Skeletal muscle tissue (tissue), 4 donors: ENCODE data around the gene DENND11. TPM values are rescaled to one million over a fixed set of nuclear protein-coding genes. Genes with fewer than 3 reads are reported as not detected.

Experiments used
- H3K27ac ChIP-seq: one replicate; pipeline ENCODE4 v1.7.0; 2013; ENCODE audit warnings: mild to moderate bottlenecking, low read depth, low read length, inconsistent platforms
- H3K27me3 ChIP-seq, 3 donors: one replicate each; pipeline ENCODE4 v1.7.0; 2013; ENCODE audit warnings: low read length in 3 of 3; ENCODE audit not compliant: control insufficient read depth in 3 of 3, insufficient read depth in 3 of 3
- H3K36me3 ChIP-seq, 3 donors: one replicate each; pipeline ENCODE4 v1.7.0; 2013; ENCODE audit warnings: low read length in 3 of 3; ENCODE audit not compliant: control insufficient read depth in 3 of 3, insufficient read depth in 3 of 3
- H3K4me1 ChIP-seq, 3 donors: one replicate each; pipeline ENCODE4 v1.7.0; 2013; ENCODE audit warnings: low read length in 3 of 3, mild to moderate bottlenecking in 3 of 3; ENCODE audit not compliant: control insufficient read depth in 3 of 3, insufficient read depth in 3 of 3
- H3K4me3 ChIP-seq, 3 donors: one replicate each; pipeline ENCODE4 v1.7.0; 2013; ENCODE audit warnings: low read length in 3 of 3
- H3K9ac ChIP-seq, 3 donors: one replicate each; pipeline ENCODE4 v1.7.0; 2013; ENCODE audit warnings: low read length in 3 of 3, mild to moderate bottlenecking in 3 of 3, moderate library complexity in 2 of 3, low read depth in 1 of 3
- H3K9me3 ChIP-seq, 3 donors: one replicate each; pipeline ENCODE4 v1.7.0; 2013; ENCODE audit warnings: low read length in 3 of 3; ENCODE audit not compliant: control insufficient read depth in 3 of 3
- total RNA-seq: library from RNA; depleted of rRNA; stranded (reverse); fragments of >200 nt; gene quantifications from one replicate; pipeline ENCODE4 v1.2.3, GENCODE V29; 2014
- donor health status: Osteomylitis.

DENND11 gene
- total RNA-seq, 1 donor from 2014 or later, result 11.5 TPM

DNA sequence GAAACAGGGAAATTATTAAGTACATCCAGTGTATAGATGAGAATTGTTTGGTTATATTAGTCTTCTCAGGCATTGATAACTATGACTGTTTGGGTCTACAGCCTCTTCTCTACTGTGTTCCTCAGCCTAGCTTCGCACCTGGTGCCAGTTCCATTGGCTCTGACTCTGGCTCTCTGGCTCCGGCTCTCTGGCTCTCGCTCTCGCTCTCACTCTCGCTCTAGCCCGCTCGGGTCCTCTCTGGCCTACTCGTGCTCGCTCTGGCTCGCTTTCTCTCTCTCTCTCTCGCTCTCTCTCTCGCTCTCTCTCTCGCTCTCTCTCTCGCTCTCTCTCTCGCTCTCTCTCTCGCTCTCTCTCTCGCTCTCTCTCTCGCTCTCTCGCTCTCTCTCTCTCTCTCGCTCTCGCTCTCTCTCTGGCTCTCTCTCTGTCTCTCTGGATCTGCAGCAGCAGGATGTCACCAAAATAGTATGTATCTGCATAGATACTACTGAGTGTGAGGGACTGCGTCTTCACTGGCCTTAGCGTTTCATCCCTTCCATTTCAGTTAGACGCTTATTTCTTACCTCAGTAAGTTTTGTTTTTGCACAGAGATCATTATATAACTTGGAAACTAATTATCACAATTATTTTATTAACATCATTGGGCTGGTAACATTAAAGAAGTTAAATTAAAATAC, 29.6 kb upstream of the DENND11 start:
- no peaks in the 10 kb centered on the region for H3K9me3 ChIP-seq
- H3K36me3 ChIP-seq, result no peaks in the 10 kb centered on the region
- H3K9ac ChIP-seq, result peak overlapping the region in 1 of 3 donors; percentile 33
- H3K27me3 ChIP-seq, result no peaks in the 10 kb centered on the region
- H3K4me1 ChIP-seq, result no peaks in the 10 kb centered on the region
- no peak overlapping the region for H3K27ac ChIP-seq
- H3K4me3 ChIP-seq, result no peak overlapping the region

DNA sequence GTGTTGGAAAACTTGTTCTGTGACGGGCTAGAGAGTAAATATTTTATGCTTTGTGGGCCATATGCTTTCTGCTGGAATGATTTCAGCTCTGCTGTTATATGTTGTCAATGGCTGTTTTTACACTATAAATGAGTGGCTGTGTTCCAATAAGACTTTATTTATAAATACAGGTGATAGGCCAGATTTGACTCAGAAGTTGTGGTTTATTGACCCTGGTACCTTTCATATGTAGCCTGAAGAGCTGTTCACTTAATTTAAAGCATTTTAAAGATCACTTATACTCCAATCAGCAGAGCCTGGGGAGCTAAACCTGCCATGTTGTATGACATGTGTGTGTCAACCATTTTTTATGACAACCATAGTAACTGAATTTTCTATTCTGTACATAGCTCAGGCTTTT, 27.1 kb upstream of the DENND11 start:
- Histone ChIP-seq H3K27me3 (no peaks in the 10 kb centered on the region), H3K4me1 (no peaks in the 10 kb centered on the region), H3K9ac (no peak overlapping the region), H3K27ac (no peak overlapping the region), H3K9me3 (no peaks in the 10 kb centered on the region), H3K36me3 (no peaks in the 10 kb centered on the region), H3K4me3 (no peak overlapping the region)

DNA sequence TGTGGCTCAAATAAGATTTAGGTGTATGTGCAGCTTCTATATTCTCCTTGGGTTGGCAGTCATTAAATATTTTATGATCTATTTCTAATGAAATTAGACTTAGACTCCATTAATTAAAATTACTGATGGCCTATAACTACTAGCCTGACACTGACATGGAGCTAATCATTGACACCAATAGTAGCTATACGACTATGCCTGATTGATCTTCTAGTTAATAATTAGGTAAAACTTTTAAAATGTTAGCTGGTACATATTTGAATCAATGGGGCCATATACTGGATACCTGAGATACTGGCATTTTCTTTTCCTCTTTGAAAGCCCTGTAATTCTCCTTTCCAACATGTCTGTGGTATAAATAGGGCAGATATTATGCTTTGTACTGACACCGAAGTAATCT, 20.6 kb upstream of the DENND11 start:
- Histone ChIP-seq H3K4me1 (no peaks in the 10 kb centered on the region), H3K36me3 (no peaks in the 10 kb centered on the region), H3K4me3 (no peak overlapping the region), H3K27me3 (no peaks in the 10 kb centered on the region), H3K9me3 (no peaks in the 10 kb centered on the region), H3K9ac (no peak overlapping the region), H3K27ac (no peak overlapping the region)

GRCh38 chr7:141717450-141717849, 15.5 kb upstream of the DENND11 start:
- Histone ChIP-seq H3K27ac (no peak overlapping the region), H3K9ac (no peak overlapping the region), H3K4me3 (no peak overlapping the region), H3K27me3 (no peaks in the 10 kb centered on the region), H3K36me3 (no peaks in the 10 kb centered on the region), H3K9me3 (no peaks in the 10 kb centered on the region), H3K4me1 (no peaks in the 10 kb centered on the region)

- no peak overlapping the region for H3K27ac ChIP-seq
- H3K9me3 ChIP-seq, result no peaks in the 10 kb centered on the region
Observed at GRCh38 chr7:141715794-141716689, 14.1 kb upstream of the DENND11 start.

GRCh38 chr7:141715018-141715417, 13.1 kb upstream of the DENND11 start:
- Histone ChIP-seq H3K4me3 (no peak overlapping the region), H3K36me3 (no peaks in the 10 kb centered on the region), H3K9me3 (no peaks in the 10 kb centered on the region), H3K4me1 (peaks cover 0 to under 1% (median 0%) of the 10 kb centered on the region in 3 donors), H3K27ac (no peak overlapping the region), H3K27me3 (no peaks in the 10 kb centered on the region), H3K9ac (no peak overlapping the region)

More at GRCh38 chr7:141715794-141716689, 14.1 kb upstream of the DENND11 start:
- H3K36me3 ChIP-seq, result no peaks in the 10 kb centered on the region
- no peak overlapping the region for H3K4me3 ChIP-seq
- no peaks in the 10 kb centered on the region for H3K27me3 ChIP-seq
- no peaks in the 10 kb centered on the region for H3K4me1 ChIP-seq
- H3K9ac ChIP-seq, result no peak overlapping the region

DNA sequence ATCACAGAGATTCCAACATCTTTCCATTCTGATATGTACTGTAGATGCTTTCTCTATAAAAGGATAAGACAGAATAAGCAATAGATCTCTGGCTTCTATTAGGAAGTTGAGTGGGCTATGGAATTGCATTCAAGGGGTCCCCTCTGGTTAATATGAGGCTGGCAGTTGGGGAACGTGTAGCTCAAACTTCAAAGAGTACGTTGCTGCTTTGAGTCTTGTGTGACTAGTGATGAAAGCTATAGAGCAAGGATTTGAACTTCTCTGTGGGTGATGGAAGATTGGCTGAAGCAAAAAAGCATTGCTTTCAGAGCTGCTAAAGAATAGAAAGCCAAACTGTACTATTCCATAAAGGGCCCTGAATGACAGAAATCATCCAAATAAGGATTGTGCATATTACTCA, 12.6 kb upstream of the DENND11 start:
- H3K9me3 ChIP-seq, result no peaks in the 10 kb centered on the region
- no peaks in the 10 kb centered on the region for H3K36me3 ChIP-seq
- H3K27ac ChIP-seq, result no peak overlapping the region
- H3K9ac ChIP-seq, result no peak overlapping the region
- H3K4me1 ChIP-seq, result peaks cover 0 to 5% (median 4%) of the 10 kb centered on the region in 3 donors
- no peaks in the 10 kb centered on the region for H3K27me3 ChIP-seq
- H3K4me3 ChIP-seq, result no peak overlapping the region

GRCh38 chr7:141713890-141714289, 11.9 kb upstream of the DENND11 start:
- peaks cover 0 to 6% (median 5%) of the 10 kb centered on the region in 3 donors for H3K4me1 ChIP-seq
- no peak overlapping the region for H3K9ac ChIP-seq
- H3K36me3 ChIP-seq, result no peaks in the 10 kb centered on the region
- H3K4me3 ChIP-seq, result no peak overlapping the region
- no peaks in the 10 kb centered on the region for H3K27me3 ChIP-seq
- no peaks in the 10 kb centered on the region for H3K9me3 ChIP-seq
- no peak overlapping the region for H3K27ac ChIP-seq

- no peak overlapping the region for H3K27ac ChIP-seq
- no peaks in the 10 kb centered on the region for H3K36me3 ChIP-seq
- H3K4me3 ChIP-seq, result no peak overlapping the region
- no peaks in the 10 kb centered on the region for H3K9me3 ChIP-seq
- no peak overlapping the region for H3K9ac ChIP-seq
- H3K4me1 ChIP-seq, result peaks cover 0 to 6% (median 5%) of the 10 kb centered on the region in 3 donors
- no peaks in the 10 kb centered on the region for H3K27me3 ChIP-seq
Observed at GRCh38 chr7:141712603-141713255, 10.8 kb upstream of the DENND11 start.

DNA sequence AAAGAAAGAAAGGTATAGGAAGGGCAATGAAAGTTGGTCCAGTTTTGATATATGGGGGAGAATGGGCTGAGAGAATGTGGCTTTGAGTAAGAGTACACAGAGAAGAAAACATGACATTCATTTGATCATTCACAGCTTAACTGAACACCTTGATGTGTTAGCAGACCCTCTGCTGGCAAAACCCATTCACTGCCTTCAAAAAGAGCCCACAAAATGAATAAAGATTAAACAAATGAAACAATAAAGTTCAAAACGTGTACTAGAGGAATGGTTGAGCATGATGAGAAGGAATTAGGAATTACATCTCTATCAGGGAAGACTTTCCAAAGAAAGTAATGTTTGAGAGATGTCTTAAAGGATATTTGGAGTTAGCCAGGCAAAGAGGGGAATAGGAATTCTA, 8.3 kb upstream of the DENND11 start:
- no peaks in the 10 kb centered on the region for H3K36me3 ChIP-seq
- no peak overlapping the region for H3K4me3 ChIP-seq
- no peak overlapping the region for H3K27ac ChIP-seq
- H3K27me3 ChIP-seq, result no peaks in the 10 kb centered on the region
- H3K9me3 ChIP-seq, result no peaks in the 10 kb centered on the region
- no peak overlapping the region for H3K9ac ChIP-seq
- H3K4me1 ChIP-seq, result peaks cover 0 to 6% (median 5%) of the 10 kb centered on the region in 3 donors
